ENCODE data around the gene DYNC1H1. TPM values are rescaled to one million over a fixed set of nuclear protein-coding genes. Genes with fewer than 3 reads are reported as not detected.
A peak's percentile ranks its signal among the peaks of the same experiment; 100 is the strongest.

DYNC1H1 gene
- total RNA-seq, 1 experiment from 2014 or later, result 606 TPM

- ATAC-seq, result no peak
- Histone ChIP-seq H3K27me3 (ENCODE audit: low read length) (no peaks in the 10 kb centered on the region), H3F3A (ENCODE audit: low read length, unreplicated experiment) (peaks cover 8% of the 10 kb centered on the region), H2AFZ (ENCODE audit: low read length) (no peak overlapping the region), H3K27ac (ENCODE audit: low read length) (peak overlapping the region; percentile 99), H4K20me1 (ENCODE audit: low read length) (peaks cover 3% of the 10 kb centered on the region; the same call in 1 of the 2 replicates), H3K9ac (ENCODE audit: low read length) (peak overlapping the region; percentile 79), H3K4me1 (ENCODE audit: insufficient read depth, low read length) (peaks cover 72% of the 10 kb centered on the region), H3K9me2 (replicated peaks; ENCODE audit: low read length) (no peaks in the 10 kb centered on the region), H3K79me2 (ENCODE audit: low read length) (peaks cover 95% of the 10 kb centered on the region), H3K9me3 (ENCODE audit: low read length) (no peaks in the 10 kb centered on the region), H3K4me2 (ENCODE audit: low read length) (peak overlapping the region; percentile 80), H3K36me3 (ENCODE audit: low read depth, low read length) (peaks cover 44% of the 10 kb centered on the region), H3K4me3 (ENCODE audit: low read length) (peak overlapping the region; percentile 48; the same call in 1 of the 2 replicates)
- TF ChIP-seq, protein P1, sequence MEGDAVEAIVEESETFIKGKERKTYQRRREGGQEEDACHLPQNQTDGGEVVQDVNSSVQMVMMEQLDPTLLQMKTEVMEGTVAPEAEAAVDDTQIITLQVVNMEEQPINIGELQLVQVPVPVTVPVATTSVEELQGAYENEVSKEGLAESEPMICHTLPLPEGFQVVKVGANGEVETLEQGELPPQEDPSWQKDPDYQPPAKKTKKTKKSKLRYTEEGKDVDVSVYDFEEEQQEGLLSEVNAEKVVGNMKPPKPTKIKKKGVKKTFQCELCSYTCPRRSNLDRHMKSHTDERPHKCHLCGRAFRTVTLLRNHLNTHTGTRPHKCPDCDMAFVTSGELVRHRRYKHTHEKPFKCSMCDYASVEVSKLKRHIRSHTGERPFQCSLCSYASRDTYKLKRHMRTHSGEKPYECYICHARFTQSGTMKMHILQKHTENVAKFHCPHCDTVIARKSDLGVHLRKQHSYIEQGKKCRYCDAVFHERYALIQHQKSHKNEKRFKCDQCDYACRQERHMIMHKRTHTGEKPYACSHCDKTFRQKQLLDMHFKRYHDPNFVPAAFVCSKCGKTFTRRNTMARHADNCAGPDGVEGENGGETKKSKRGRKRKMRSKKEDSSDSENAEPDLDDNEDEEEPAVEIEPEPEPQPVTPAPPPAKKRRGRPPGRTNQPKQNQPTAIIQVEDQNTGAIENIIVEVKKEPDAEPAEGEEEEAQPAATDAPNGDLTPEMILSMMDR (conservative IDR thresholded peaks at IDR 0.05; ENCODE audit: low read depth, low read length), result no peak
- TF ChIP-seq EZH2 (IDR thresholded peaks at IDR 0.05; ENCODE audit: low read length, unreplicated experiment), result no peak
- no peak for TF ChIP-seq EZH2phosphoT487 (IDR thresholded peaks at IDR 0.05; ENCODE audit: borderline replicate concordance, low read length)
- CTCF ChIA-PET, result no interaction called here
- POLR2A ChIA-PET (ENCODE audit: unreplicated experiment), result no interaction called here
- BruUV-seq (replicated peaks), result no TSS peak
- intact Hi-C loops (cut with micrococcal nuclease), result loop anchor here (5.0 kb wide), 1 partner anchor 344 kb away; the partner anchor contains the start of gene ZNF839
- DNase-seq, result peak; percentile 37
Observed at GRCh38 chr14:101973356-101973755, 9.0 kb downstream of the DYNC1H1 start.

GRCh38 chr14:101975231-101975630 lies 10.9 kb downstream of the DYNC1H1 start:
- no peak overlapping the region for H3K4me3 ChIP-seq (ENCODE audit: low read length)
- BruUV-seq (replicated peaks), result no TSS peak
- no peak overlapping the region for H3K9ac ChIP-seq (ENCODE audit: low read length)
- intact Hi-C loops (cut with micrococcal nuclease), result no loop called here
- H2AFZ ChIP-seq (ENCODE audit: low read length), result no peak overlapping the region
- no peaks in the 10 kb centered on the region for H4K20me1 ChIP-seq (ENCODE audit: low read length)
- peaks cover 27% of the 10 kb centered on the region for H3F3A ChIP-seq (ENCODE audit: low read length, unreplicated experiment)
- peaks cover 43% of the 10 kb centered on the region for H3K36me3 ChIP-seq (ENCODE audit: low read depth, low read length)
- no peak overlapping the region for H3K4me2 ChIP-seq (ENCODE audit: low read length)
- DNase-seq (no peak), ATAC-seq (no peak)
- ChIA-PET CTCF (no interaction called here), POLR2A (ENCODE audit: unreplicated experiment) (no interaction called here)
- peaks cover 94% of the 10 kb centered on the region for H3K79me2 ChIP-seq (ENCODE audit: low read length)
- H3K9me2 ChIP-seq (replicated peaks; ENCODE audit: low read length), result no peaks in the 10 kb centered on the region
- peaks cover 76% of the 10 kb centered on the region for H3K4me1 ChIP-seq (ENCODE audit: insufficient read depth, low read length)
- H3K27ac ChIP-seq (ENCODE audit: low read length), result 0 out of 2 replicates have a peak overlapping the region, but pooled peaks have one; percentile 1
- TF ChIP-seq EZH2 (IDR thresholded peaks at IDR 0.05; ENCODE audit: low read length, unreplicated experiment) (no peak), EZH2phosphoT487 (IDR thresholded peaks at IDR 0.05; ENCODE audit: borderline replicate concordance, low read length) (no peak)
- TF ChIP-seq, protein P1 (conservative IDR thresholded peaks at IDR 0.05; ENCODE audit: low read depth, low read length), result no peak
- H3K9me3 ChIP-seq (ENCODE audit: low read length), result no peaks in the 10 kb centered on the region
- H3K27me3 ChIP-seq (ENCODE audit: low read length), result no peaks in the 10 kb centered on the region

GRCh38 chr14:101977311-101978071 lies 13.1 kb downstream of the DYNC1H1 start:
- H4K20me1 ChIP-seq (ENCODE audit: low read length), result peaks cover 10% of the 10 kb centered on the region
- no peak overlapping the region for H3K9ac ChIP-seq (ENCODE audit: low read length)
- peaks cover 55% of the 10 kb centered on the region for H3K36me3 ChIP-seq (ENCODE audit: low read depth, low read length)
- H3K4me1 ChIP-seq (ENCODE audit: insufficient read depth, low read length), result peaks cover 72% of the 10 kb centered on the region
- H3K9me3 ChIP-seq (ENCODE audit: low read length), result no peaks in the 10 kb centered on the region
- intact Hi-C loops (cut with micrococcal nuclease), result no loop called here
- no peak overlapping the region for H2AFZ ChIP-seq (ENCODE audit: low read length)
- no peaks in the 10 kb centered on the region for H3K27me3 ChIP-seq (ENCODE audit: low read length)
- ChIA-PET CTCF (interaction anchor here (0.6 kb wide), 1 partner anchor 16 kb away, joined by 3 read pairs; no protein-coding TSS in a partner anchor), POLR2A (ENCODE audit: unreplicated experiment) (no interaction called here)
- peak overlapping the region; percentile 85 for H3K27ac ChIP-seq (ENCODE audit: low read length)
- H3K4me2 ChIP-seq (ENCODE audit: low read length), result no peak overlapping the region
- no peak overlapping the region for H3K4me3 ChIP-seq (ENCODE audit: low read length)
- peaks cover 21% of the 10 kb centered on the region for H3F3A ChIP-seq (ENCODE audit: low read length, unreplicated experiment)
- H3K79me2 ChIP-seq (ENCODE audit: low read length), result peaks cover 86% of the 10 kb centered on the region
- TF ChIP-seq, protein P1 (conservative IDR thresholded peaks at IDR 0.05; ENCODE audit: low read depth, low read length), result no peak
- TF ChIP-seq EZH2 (IDR thresholded peaks at IDR 0.05; ENCODE audit: low read length, unreplicated experiment) (no peak), EZH2phosphoT487 (IDR thresholded peaks at IDR 0.05; ENCODE audit: borderline replicate concordance, low read length) (no peak)
- ATAC-seq, result no peak
- peak; percentile 12 for DNase-seq
- BruUV-seq (replicated peaks), result no TSS peak
- no peaks in the 10 kb centered on the region for H3K9me2 ChIP-seq (replicated peaks; ENCODE audit: low read length)
